Kidney (tissue), 14 donors: ENCODE results near the gene POLR1A. TPM values are rescaled to one million over a fixed set of nuclear protein-coding genes. Genes with fewer than 3 reads are reported as not detected.

Experiments used
- DNase-seq, 5 donors: peaks; one replicate each; pipeline ENCODE4 v3.0.0-alpha.2; 2013 to 2020
- FAIRE-seq: peaks from 2 replicates; lab custom pipeline; 2012; peaks lifted over from hg19 to GRCh38; lab: Jason Lieb, UNC
- H3K27ac ChIP-seq, 2 donors: one replicate each; pipeline ENCODE4 v1.7.0; 2013; ENCODE audit warnings: low read depth in 2 of 2, low read length in 2 of 2, inconsistent platforms in 1 of 2
- H3K27me3 ChIP-seq: one replicate; pipeline ENCODE4 v1.7.1; 2013; ENCODE audit warnings: low read length, inconsistent platforms; ENCODE audit not compliant: control insufficient read depth, insufficient read depth
- H3K36me3 ChIP-seq, 3 donors: one replicate each; pipeline versions ENCODE4 v1.7.0 to v1.7.1; 2013; ENCODE audit warnings: low read length in 3 of 3, control low read depth in 1 of 3, inconsistent platforms in 1 of 3; ENCODE audit not compliant: insufficient read depth in 3 of 3, control insufficient read depth in 2 of 3
- H3K4me1 ChIP-seq, 3 donors: one replicate each; pipeline versions ENCODE4 v1.7.0 to v1.7.1; 2013; ENCODE audit warnings: low read length in 3 of 3, inconsistent platforms in 1 of 3, low read depth in 1 of 3; ENCODE audit not compliant: control insufficient read depth in 2 of 3, insufficient read depth in 2 of 3
- H3K4me3 ChIP-seq, 3 donors: one replicate each; pipeline versions ENCODE4 v1.7.0 to v1.8.1; 2013; ENCODE audit warnings: low read length in 3 of 3, control low read depth in 1 of 3, inconsistent platforms in 1 of 3
- H3K9ac ChIP-seq, 3 donors: one replicate each; pipeline versions ENCODE4 v1.7.0 to v1.7.1; 2013; ENCODE audit warnings: low read length in 3 of 3, control low read depth in 1 of 3, inconsistent platforms in 1 of 3
- H3K9me3 ChIP-seq, 3 donors: one replicate each; pipeline versions ENCODE4 v1.7.0 to v1.7.1; 2013; ENCODE audit warnings: low read length in 3 of 3, control low read depth in 1 of 3, inconsistent platforms in 1 of 3; ENCODE audit not compliant: control insufficient read depth in 2 of 3, insufficient read depth in 1 of 3
- CTCF ChIP-seq: IDR thresholded peaks from 3 replicates; pipeline ENCODE4 v1.5.1; 2012; ENCODE audit warnings: mild to moderate bottlenecking, moderate library complexity, borderline replicate concordance; ENCODE audit not compliant: insufficient read depth; ENCODE audit errors: extremely low read depth
- intact Hi-C: fragments of 100-400 bp; cut with DNase I; formaldehyde crosslinking; loops from one replicate; pipeline ENCODE4 v1.11.1; 2022
- polyA plus RNA-seq: library from polyadenylated mRNA; stranded (reverse); fragments of 350-450 nt; fragmentation: Illumina TruSeq; extraction: RNeasy Lipid Tissue Mini Kit (QIAGEN cat#74804); gene quantifications from one replicate; pipeline ENCODE4 v1.2.3, GENCODE V29; 2014; ENCODE audit warnings: low read depth, low replicate concordance; ENCODE audit not compliant: insufficient read depth
- total RNA-seq: library from RNA; stranded (reverse); fragmentation: NEBNext Ultra II Directional; extraction: Animal tissue kit (Norgen Biotek cat#: 25700); gene quantifications from one replicate; pipeline ENCODE4 v1.2.1, GENCODE V29; 2021
- donor health status: control.
- donor health status: control.
- donor health status: control.
- donor health status: control.
- donor health status: control.
- donor health status: DM: yes; HTN: yes; CAD: no.
- donor health status: Normal renal cell carcinoma (clear cell type).

Gene POLR1A
- total and polyA plus RNA-seq, 2 donors from 2014 or later = 3.4 to 33.7 TPM

GRCh38 chr2:86105969-86106945 lies 571 bp upstream of the POLR1A start, which contains the start of gene PTCD3:
PTCD3 (plus strand) TSS chr2:86106235; CDS start chr2:86106248, 13 bp downstream.
- FAIRE-seq = peak; percentile 37

GRCh38 chr2:86102157-86102556 lies 3.5 kb downstream of the POLR1A start:
- Histone ChIP-seq H3K27me3 (no peaks in the 10 kb centered on the region), H3K27ac (no peak overlapping the region), H3K4me1 (peaks cover 0 to 10% (median 3%) of the 10 kb centered on the region in 3 donors), H3K9me3 (no peaks in the 10 kb centered on the region), H3K9ac (no peak overlapping the region), H3K4me3 (no peak overlapping the region), H3K36me3 (peaks cover 2 to 10% (median 9%) of the 10 kb centered on the region in 3 donors)
- DNase-seq (no peak), FAIRE-seq (no peak)
- TF ChIP-seq CTCF = no peak
- intact Hi-C loops = no loop called here

More at GRCh38 chr2:86105969-86106945, 571 bp upstream of the POLR1A start, which contains the start of gene PTCD3:
- no peak for TF ChIP-seq CTCF
- Histone ChIP-seq H3K4me1 (peaks cover 0 to 11% (median 8%) of the 10 kb centered on the region in 3 donors), H3K27ac (peak within 1 kb of the TSS; percentile 78 to 90), H3K36me3 (peaks cover 0 to 16% (median 9%) of the 10 kb centered on the region in 3 donors), H3K27me3 (no peaks in the 10 kb centered on the region), H3K4me3 (peak within 1 kb of the TSS; percentile 86 to 99 (median 94)), H3K9me3 (no peaks in the 10 kb centered on the region), H3K9ac (peak within 1 kb of the TSS; percentile 62 to 92 (median 88))
- DNase-seq = peak; percentile 94 to 98 (median 97)
- intact Hi-C loops = no loop called here

GRCh38 chr2:86097913-86098312 lies 7.8 kb downstream of the POLR1A start:
- Histone ChIP-seq H3K9ac (no peak overlapping the region), H3K27me3 (no peaks in the 10 kb centered on the region), H3K27ac (no peak overlapping the region), H3K4me3 (no peak overlapping the region), H3K9me3 (no peaks in the 10 kb centered on the region), H3K36me3 (peaks cover 4 to 16% (median 14%) of the 10 kb centered on the region in 3 donors), H3K4me1 (no peaks in the 10 kb centered on the region)
- no peak for DNase-seq
- no peak for FAIRE-seq
- TF ChIP-seq CTCF = no peak
- intact Hi-C loops = no loop called here
